Colonic mucosa (tissue), 4 donors: ENCODE results near the gene SNAP91. TPM values are rescaled to one million over a fixed set of nuclear protein-coding genes. Genes with fewer than 3 reads are reported as not detected.
"Not testable (repeated sequence)": the region's sequence is repeated elsewhere in the genome, so short reads cannot be mapped to it uniquely, and the experiment has no call there.

Source experiments
- DNase-seq: peaks from one replicate; pipeline ENCODE4 v3.0.0-alpha.2; 2020
- H3K27ac ChIP-seq: fragments of 200-600 bp; one replicate; pipeline ENCODE4 v1.8.0; 2021
- H3K27me3 ChIP-seq: fragments of 200-600 bp; one replicate; pipeline ENCODE4 v1.8.0; 2021
- H3K36me3 ChIP-seq: fragments of 200-600 bp; one replicate; pipeline ENCODE4 v1.8.0; 2021
- H3K4me1 ChIP-seq: fragments of 200-600 bp; one replicate; pipeline ENCODE4 v1.8.0; 2021; ENCODE audit warnings: mild to moderate bottlenecking
- H3K4me3 ChIP-seq: fragments of 200-600 bp; one replicate; pipeline ENCODE4 v1.8.0; 2021
- H3K9ac ChIP-seq, 2 donors: one replicate each; pipeline ENCODE4 v1.7.0; 2013; ENCODE audit warnings: control low read depth in 2 of 2, low read depth in 2 of 2, low read length in 2 of 2
- H3K9me3 ChIP-seq: fragments of 200-600 bp; one replicate; pipeline ENCODE4 v1.8.0; 2021
- CTCF ChIP-seq: fragments of 200-600 bp; IDR thresholded peaks from one replicate; pipeline ENCODE4 v1.8.0; 2022; ENCODE audit warnings: antibody characterized with exemption, mild to moderate bottlenecking
- intact Hi-C: fragments of 100-400 bp; cut with DNase I; formaldehyde crosslinking; loops from one replicate; pipeline ENCODE4 v1.14.1; 2022
- total RNA-seq, 2 donors: library from RNA; stranded (reverse); fragmentation: NEBNext Ultra II Directional in 1 of 2; extraction: Animal tissue kit (Norgen Biotek cat#: 25700) in 1 of 2; gene quantifications; one replicate each; pipeline ENCODE4 v1.2.1, GENCODE V29; 2021
- donor health status: healthy.
- donor health status: DM: no; HTN: no; CAD: no.
- donor health status: DM: no; HTN: no; CAD: no.

SNAP91 gene
- under 1 TPM in 1 of 2 donors, not detected in 1; 0.45 TPM for total RNA-seq

- H3K4me1 ChIP-seq = no peaks in the 10 kb centered on the region
- no peaks in the 10 kb centered on the region for H3K36me3 ChIP-seq
- H3K9me3 ChIP-seq = no peaks in the 10 kb centered on the region
- DNase-seq = no peak
- intact Hi-C loops = no loop called here
- peaks cover 35% of the 10 kb centered on the region for H3K27me3 ChIP-seq
- peak within 1 kb of the TSS; percentile 23 for H3K4me3 ChIP-seq
- no peak within 1 kb of the TSS for H3K9ac ChIP-seq
- no peak within 1 kb of the TSS for H3K27ac ChIP-seq
- TF ChIP-seq CTCF = no peak
These were observed at the start of gene SNAP91 for GRCh38 chr6:83708970-83709747. TSS of gene SNAP91 (minus strand) at chr6:83709101. CDS start at chr6:83707927, 1,174 bp downstream.

- no peak for DNase-seq
- no peak overlapping the region for H3K9ac ChIP-seq
- no peaks in the 10 kb centered on the region for H3K27me3 ChIP-seq
- no peak overlapping the region for H3K27ac ChIP-seq
- no peak overlapping the region for H3K4me3 ChIP-seq
- H3K9me3 ChIP-seq = no peaks in the 10 kb centered on the region
- intact Hi-C loops = no loop called here
- no peaks in the 10 kb centered on the region for H3K4me1 ChIP-seq
- TF ChIP-seq CTCF = no peak
- no peaks in the 10 kb centered on the region for H3K36me3 ChIP-seq
These were observed 49.6 kb upstream of the SNAP91 start for GRCh38 chr6:83758533-83758932.

GRCh38 chr6:83757021-83757420 lies 48.1 kb upstream of the SNAP91 start:
- Histone ChIP-seq H3K27me3 (no peaks in the 10 kb centered on the region), H3K9ac (no peak overlapping the region), H3K4me3 (no peak overlapping the region), H3K27ac (no peak overlapping the region), H3K4me1 (no peaks in the 10 kb centered on the region), H3K36me3 (no peaks in the 10 kb centered on the region), H3K9me3 (no peaks in the 10 kb centered on the region)
- DNase-seq = no peak
- intact Hi-C loops = no loop called here
- TF ChIP-seq CTCF = no peak

GRCh38 chr6:83756565-83756964 lies 47.7 kb upstream of the SNAP91 start:
- Histone ChIP-seq H3K9ac (no peak overlapping the region), H3K9me3 (no peaks in the 10 kb centered on the region), H3K4me3 (no peak overlapping the region), H3K4me1 (no peaks in the 10 kb centered on the region), H3K27ac (no peak overlapping the region), H3K36me3 (no peaks in the 10 kb centered on the region), H3K27me3 (no peaks in the 10 kb centered on the region)
- intact Hi-C loops = no loop called here
- no peak for TF ChIP-seq CTCF
- DNase-seq = no peak

- H3K4me3 ChIP-seq, DNase-seq, H3K9me3 ChIP-seq, H3K27ac ChIP-seq, intact Hi-C loops, H3K36me3 ChIP-seq, H3K4me1 ChIP-seq, H3K27me3 ChIP-seq, H3K9ac ChIP-seq: not testable (repeated sequence)
These were observed 43.5 kb upstream of the SNAP91 start for GRCh38 chr6:83752375-83752774.

- intact Hi-C loops = no loop called here
- H3K9ac ChIP-seq = no peak overlapping the region
- no peak for DNase-seq
- TF ChIP-seq CTCF = no peak
- H3K36me3 ChIP-seq = no peaks in the 10 kb centered on the region
- H3K9me3 ChIP-seq = no peaks in the 10 kb centered on the region
- no peak overlapping the region for H3K27ac ChIP-seq
- no peaks in the 10 kb centered on the region for H3K27me3 ChIP-seq
- H3K4me1 ChIP-seq = no peaks in the 10 kb centered on the region
- no peak overlapping the region for H3K4me3 ChIP-seq
These were observed 32.2 kb upstream of the SNAP91 start for GRCh38 chr6:83741089-83741488.
